Nephron (organoid): ENCODE data around the gene SLFN12.

Experiments used
- H3K27ac Mint-ChIP-seq, 3 experiments: 2 replicates each; pipeline ENCODE4 v1.8.0; 2020; ENCODE audit warnings: mixed read lengths in 3 of 3, mild to moderate bottlenecking in 2 of 3, moderate library complexity in 1 of 3
- H3K27me3 Mint-ChIP-seq: 2 replicates; pipeline ENCODE4 v1.8.0; 2021; ENCODE audit warnings: low read depth, mild to moderate bottlenecking, moderate library complexity, mixed read lengths
- H3K36me3 Mint-ChIP-seq: 2 replicates; pipeline ENCODE4 v1.8.0; 2020; ENCODE audit warnings: low read depth, mixed read lengths
- H3K4me1 Mint-ChIP-seq: 2 replicates; pipeline ENCODE4 v1.8.0; 2020; ENCODE audit warnings: mixed read lengths
- H3K4me3 Mint-ChIP-seq, 3 experiments: 2 replicates each; pipeline ENCODE4 v1.8.0; 2020; ENCODE audit warnings: mild to moderate bottlenecking in 3 of 3, mixed read lengths in 3 of 3, moderate library complexity in 2 of 3
- H3K9me3 Mint-ChIP-seq: 2 replicates; pipeline ENCODE4 v1.8.0; 2020; ENCODE audit warnings: mixed read lengths
- TF ChIP-seq, protein P1 (sequence below), 3 experiments: fragments of 200-600 bp; sonication (generic); IDR thresholded peaks; one replicate each; pipeline ENCODE4 v1.5.0; 2021; ENCODE audit warnings: antibody characterized with exemption in 3 of 3; ENCODE audit not compliant: unreplicated experiment in 3 of 3

SLFN12 gene

DNA sequence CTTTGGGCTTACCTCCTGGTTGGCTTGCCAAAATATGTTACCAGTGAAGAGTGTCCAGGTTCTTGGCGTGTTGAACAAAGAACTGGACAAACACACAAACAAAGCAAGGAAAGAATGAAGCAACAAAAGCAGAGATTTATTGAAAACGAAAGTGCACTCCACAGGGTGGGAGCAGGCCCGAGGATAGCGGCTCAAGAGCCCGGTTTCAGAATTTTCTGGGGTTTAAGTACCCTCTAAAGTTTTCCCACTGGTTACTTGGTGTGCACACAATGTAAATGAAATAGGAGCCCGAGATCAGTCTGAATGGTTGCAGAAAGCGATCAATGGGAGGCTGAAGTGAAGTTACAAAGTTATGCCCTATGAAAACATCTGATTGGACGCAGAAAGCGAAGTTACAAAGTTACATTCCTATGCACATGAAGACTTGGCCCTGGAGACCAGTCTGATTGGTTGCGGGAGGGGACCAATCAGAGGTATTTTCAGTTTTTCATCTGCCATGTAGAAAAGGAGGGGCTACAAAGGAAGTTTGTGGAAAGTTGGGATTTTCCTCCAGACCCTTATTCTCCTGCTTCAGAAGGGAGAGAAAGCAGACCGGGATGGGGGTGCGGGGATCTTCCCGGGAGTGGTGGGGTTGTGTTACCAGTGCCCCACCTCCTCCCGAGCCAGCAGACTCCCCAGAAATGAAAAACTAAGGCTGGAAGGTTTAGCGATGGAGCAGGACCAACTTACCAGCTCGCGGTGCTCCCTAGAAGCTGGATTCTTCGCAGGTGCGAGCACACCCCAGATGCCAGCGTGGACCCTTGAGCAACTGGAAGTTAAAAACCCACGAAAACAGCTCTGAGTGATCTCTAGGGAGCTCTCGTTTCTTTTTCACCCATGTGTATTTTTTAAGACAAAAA, at the start of gene SLFN12:
SLFN12 (minus strand) TSS at position 325 of the 899 bp plus-strand sequence. CDS start 9,472 bp downstream, outside the sequence.
- Mint-ChIP-seq H3K9me3 (no peaks in the 10 kb centered on the region), H3K27me3 (peaks cover 14% of the 10 kb centered on the region), H3K4me3 (peak within 1 kb of the TSS; percentile 74 to 86 (median 85)), H3K27ac (peak within 1 kb of the TSS; percentile 92 to 98 (median 93)), H3K4me1 (peaks cover 16% of the 10 kb centered on the region), H3K36me3 (no peaks in the 10 kb centered on the region)
- TF ChIP-seq, protein P1, sequence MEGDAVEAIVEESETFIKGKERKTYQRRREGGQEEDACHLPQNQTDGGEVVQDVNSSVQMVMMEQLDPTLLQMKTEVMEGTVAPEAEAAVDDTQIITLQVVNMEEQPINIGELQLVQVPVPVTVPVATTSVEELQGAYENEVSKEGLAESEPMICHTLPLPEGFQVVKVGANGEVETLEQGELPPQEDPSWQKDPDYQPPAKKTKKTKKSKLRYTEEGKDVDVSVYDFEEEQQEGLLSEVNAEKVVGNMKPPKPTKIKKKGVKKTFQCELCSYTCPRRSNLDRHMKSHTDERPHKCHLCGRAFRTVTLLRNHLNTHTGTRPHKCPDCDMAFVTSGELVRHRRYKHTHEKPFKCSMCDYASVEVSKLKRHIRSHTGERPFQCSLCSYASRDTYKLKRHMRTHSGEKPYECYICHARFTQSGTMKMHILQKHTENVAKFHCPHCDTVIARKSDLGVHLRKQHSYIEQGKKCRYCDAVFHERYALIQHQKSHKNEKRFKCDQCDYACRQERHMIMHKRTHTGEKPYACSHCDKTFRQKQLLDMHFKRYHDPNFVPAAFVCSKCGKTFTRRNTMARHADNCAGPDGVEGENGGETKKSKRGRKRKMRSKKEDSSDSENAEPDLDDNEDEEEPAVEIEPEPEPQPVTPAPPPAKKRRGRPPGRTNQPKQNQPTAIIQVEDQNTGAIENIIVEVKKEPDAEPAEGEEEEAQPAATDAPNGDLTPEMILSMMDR (IDR thresholded peaks at IDR 0.05; ENCODE audit: unreplicated experiment in 3 of 3) = no peak

DNA sequence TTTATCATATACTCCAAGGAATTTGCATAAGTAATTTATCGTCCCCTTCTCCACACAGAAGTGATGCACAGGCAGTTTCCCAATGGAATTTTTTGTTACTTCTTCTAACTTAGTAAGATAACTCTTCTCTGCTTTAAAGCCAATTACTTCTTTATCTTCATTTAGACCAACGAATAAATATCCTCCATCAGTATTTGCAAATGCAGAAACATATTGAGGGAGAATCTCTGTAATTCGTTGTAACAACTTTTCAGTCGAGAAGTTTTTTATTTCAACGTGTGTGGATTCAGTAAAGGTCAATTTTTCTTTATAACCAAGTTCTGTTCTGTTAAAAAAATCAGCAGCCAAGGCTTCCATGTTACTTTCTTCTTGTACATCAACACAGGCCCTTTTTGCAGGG, 47.0 kb upstream of the SLFN12 start:
- no peak overlapping the region for H3K4me3 Mint-ChIP-seq
- no peaks in the 10 kb centered on the region for H3K4me1 Mint-ChIP-seq
- peaks cover 92% of the 10 kb centered on the region for H3K27me3 Mint-ChIP-seq
- no peaks in the 10 kb centered on the region for H3K9me3 Mint-ChIP-seq
- H3K36me3 Mint-ChIP-seq = no peaks in the 10 kb centered on the region
- H3K27ac Mint-ChIP-seq = no peak overlapping the region
- TF ChIP-seq, protein P1 (IDR thresholded peaks at IDR 0.05; ENCODE audit: unreplicated experiment in 3 of 3) = no peak

DNA sequence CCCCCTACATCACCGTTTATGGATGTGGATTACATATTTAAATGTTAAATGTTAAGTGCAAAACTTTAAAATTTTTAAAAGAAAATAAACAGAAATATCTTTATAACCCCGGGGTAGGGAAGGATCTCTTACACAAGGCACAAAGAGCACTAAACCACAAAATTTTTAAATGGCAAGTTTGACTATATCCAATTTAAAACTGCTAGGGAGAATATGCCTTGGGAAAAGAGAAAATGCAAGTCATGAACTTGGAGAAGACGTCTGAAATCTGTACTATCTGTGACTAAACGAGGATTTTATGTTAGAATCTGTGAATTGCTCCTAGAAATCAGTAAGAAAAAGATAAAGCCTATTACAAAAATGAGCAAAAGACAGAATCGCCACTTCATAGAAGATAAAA, 44.9 kb upstream of the SLFN12 start:
- peaks cover 2% of the 10 kb centered on the region for H3K9me3 Mint-ChIP-seq
- TF ChIP-seq, protein P1 (IDR thresholded peaks at IDR 0.05; ENCODE audit: unreplicated experiment in 3 of 3) = no peak
- H3K27me3 Mint-ChIP-seq = peaks cover 82% of the 10 kb centered on the region
- no peaks in the 10 kb centered on the region for H3K36me3 Mint-ChIP-seq
- no peaks in the 10 kb centered on the region for H3K4me1 Mint-ChIP-seq
- no peak overlapping the region for H3K27ac Mint-ChIP-seq
- no peak overlapping the region for H3K4me3 Mint-ChIP-seq

DNA sequence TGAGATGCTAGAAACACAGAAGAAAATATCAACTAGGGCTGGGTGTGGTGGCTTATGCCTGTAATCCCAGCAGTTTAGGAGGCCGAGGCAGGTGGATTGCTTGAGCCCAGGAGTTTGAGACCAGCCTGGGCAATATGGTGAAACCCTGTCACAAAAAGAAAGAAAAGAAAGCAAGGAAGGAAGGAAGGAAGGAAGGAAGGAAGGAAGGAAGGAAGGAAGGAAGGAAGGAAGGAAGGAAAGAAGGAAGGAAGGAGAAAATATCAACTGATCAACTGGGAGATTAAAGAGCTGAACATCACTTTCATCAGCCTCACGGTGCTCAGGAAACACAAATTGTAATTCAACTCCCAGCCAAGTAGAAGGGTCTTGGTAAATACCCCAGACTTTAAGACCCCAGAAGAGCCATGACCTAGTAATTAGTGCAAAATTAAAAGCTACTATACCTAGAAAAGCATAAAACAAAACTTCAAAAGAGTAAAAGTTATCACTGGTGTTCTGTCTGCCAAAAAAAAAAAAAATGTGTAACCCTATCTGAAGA, 44.1 kb upstream of the SLFN12 start:
- H3K9me3 Mint-ChIP-seq = peaks cover 5% of the 10 kb centered on the region
- H3K4me1 Mint-ChIP-seq = no peaks in the 10 kb centered on the region
- no peak overlapping the region for H3K27ac Mint-ChIP-seq
- no peaks in the 10 kb centered on the region for H3K36me3 Mint-ChIP-seq
- H3K4me3 Mint-ChIP-seq = no peak overlapping the region
- H3K27me3 Mint-ChIP-seq = peaks cover 78% of the 10 kb centered on the region
- TF ChIP-seq, protein P1 (IDR thresholded peaks at IDR 0.05; ENCODE audit: unreplicated experiment in 3 of 3) = no peak

DNA sequence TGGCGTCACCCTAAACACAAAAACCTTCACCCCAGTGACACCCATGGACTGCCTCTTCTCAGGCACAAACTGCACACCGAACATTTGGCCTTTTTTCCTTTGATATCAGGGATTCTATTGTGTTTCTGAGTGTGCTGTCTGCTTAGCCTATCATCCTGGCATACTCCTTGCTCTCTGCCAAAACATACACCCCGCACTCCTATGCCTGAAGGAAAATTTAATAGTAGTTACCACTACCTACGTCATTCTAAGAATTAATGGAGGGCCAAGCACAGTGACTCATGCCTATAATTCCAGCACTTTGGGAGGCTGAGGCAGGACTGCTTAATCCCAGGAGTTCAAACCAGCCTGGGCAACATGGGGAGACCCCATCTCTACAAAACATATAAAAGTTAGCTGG, 36.2 kb upstream of the SLFN12 start:
- Mint-ChIP-seq H3K27ac (no peak overlapping the region), H3K4me1 (no peaks in the 10 kb centered on the region), H3K36me3 (no peaks in the 10 kb centered on the region), H3K4me3 (no peak overlapping the region), H3K27me3 (peaks cover 65% of the 10 kb centered on the region), H3K9me3 (peaks cover 5% of the 10 kb centered on the region)
- TF ChIP-seq, protein P1 (IDR thresholded peaks at IDR 0.05; ENCODE audit: unreplicated experiment in 3 of 3) = no peak
